ENCODE measurements around the gene SEM1.
A peak's percentile ranks its signal among the peaks of the same experiment; 100 is the strongest.
"Not testable (repeated sequence)": the region's sequence is repeated elsewhere in the genome, so short reads cannot be mapped to it uniquely, and the experiment has no call there.

SEM1 gene

GRCh38 chr7:96709381-96710228 is at the start of gene SEM1:
SEM1 (minus strand) TSS chr7:96709846; CDS start chr7:96709763, 83 bp downstream.
- peak; percentile 61 for DNase-seq

GRCh38 chr7:96757880-96758279 is 48.2 kb upstream of the SEM1 start:
- not testable (repeated sequence) for DNase-seq

GRCh38 chr7:96747418-96747940 is 37.8 kb upstream of the SEM1 start:
- DNase-seq: no peak

GRCh38 chr7:96740130-96740529 is 30.5 kb upstream of the SEM1 start:
- DNase-seq: no peak

GRCh38 chr7:96739609-96740008 is 30.0 kb upstream of the SEM1 start:
- DNase-seq: no peak

GRCh38 chr7:96739167-96739566 is 29.5 kb upstream of the SEM1 start:
- no peak for DNase-seq

GRCh38 chr7:96738705-96739104 is 29.1 kb upstream of the SEM1 start:
- DNase-seq: no peak

- DNase-seq: no peak
These were observed 28.0 kb upstream of the SEM1 start for GRCh38 chr7:96737545-96738050.

GRCh38 chr7:96734343-96734742 is 24.7 kb upstream of the SEM1 start:
- no peak for DNase-seq

GRCh38 chr7:96729820-96730219 is 20.2 kb upstream of the SEM1 start:
- DNase-seq: no peak

- DNase-seq: no peak
These were observed 18.5 kb upstream of the SEM1 start for GRCh38 chr7:96728139-96728538.

GRCh38 chr7:96727534-96728088 is 18.0 kb upstream of the SEM1 start:
- DNase-seq: no peak

GRCh38 chr7:96723622-96724021 is 14.0 kb upstream of the SEM1 start:
- no peak for DNase-seq

- DNase-seq: not testable (repeated sequence)
These were observed 13.3 kb upstream of the SEM1 start for GRCh38 chr7:96722928-96723327.

GRCh38 chr7:96720843-96721242 is 11.2 kb upstream of the SEM1 start:
- no peak for DNase-seq

GRCh38 chr7:96719164-96719563 is 9.5 kb upstream of the SEM1 start:
- no peak for DNase-seq

GRCh38 chr7:96718107-96719003 is 8.7 kb upstream of the SEM1 start:
- DNase-seq: no peak

- DNase-seq: no peak
These were observed 3.4 kb upstream of the SEM1 start for GRCh38 chr7:96713037-96713436.

- no peak for DNase-seq
These were observed 898 bp upstream of the SEM1 start for GRCh38 chr7:96710544-96710943.

GRCh38 chr7:96708872-96709271 is 774 bp downstream of the SEM1 start:
- no peak for DNase-seq

- DNase-seq: no peak
These were observed 1.5 kb downstream of the SEM1 start for GRCh38 chr7:96707901-96708774.

- no peak for DNase-seq
These were observed 8.4 kb downstream of the SEM1 start for GRCh38 chr7:96701258-96701657.
